Transverse colon (tissue), 4 donors: ENCODE measurements around the gene GSG1L.

Experiments used
- EP300 ChIP-seq: sonication (generic); formaldehyde crosslinking; IDR thresholded peaks from one replicate; pipeline ENCODE4 v1.6.1; 2017; ENCODE audit warnings: antibody characterized with exemption, low read depth
- POLR2A ChIP-seq: fragments of 450-650 bp; IDR thresholded peaks from one replicate; pipeline ENCODE4 v1.6.1; 2016; ENCODE audit warnings: antibody characterized with exemption, mild to moderate bottlenecking, moderate library complexity
- POLR2AphosphoS5 ChIP-seq, 3 donors: sonication (generic); formaldehyde crosslinking; IDR thresholded peaks; one replicate each; pipeline ENCODE4 v1.6.1; 2016; ENCODE audit warnings: antibody characterized with exemption in 3 of 3
- TF ChIP-seq, protein P1 (sequence below), 5 experiments: fragments of 200-600 bp in 3 of 5; fragments of 450-650 bp in 2 of 5; sonication (generic) in 3 of 5; IDR thresholded peaks; 1 replicate in 2 of 5; 2 replicates in 3 of 5; pipeline ENCODE4 v1.5.1; 2016 to 2017; ENCODE audit warnings: antibody characterized with exemption in 5 of 5, inconsistent platforms in 3 of 5, mild to moderate bottlenecking in 2 of 5, moderate library complexity in 1 of 5

DNA sequence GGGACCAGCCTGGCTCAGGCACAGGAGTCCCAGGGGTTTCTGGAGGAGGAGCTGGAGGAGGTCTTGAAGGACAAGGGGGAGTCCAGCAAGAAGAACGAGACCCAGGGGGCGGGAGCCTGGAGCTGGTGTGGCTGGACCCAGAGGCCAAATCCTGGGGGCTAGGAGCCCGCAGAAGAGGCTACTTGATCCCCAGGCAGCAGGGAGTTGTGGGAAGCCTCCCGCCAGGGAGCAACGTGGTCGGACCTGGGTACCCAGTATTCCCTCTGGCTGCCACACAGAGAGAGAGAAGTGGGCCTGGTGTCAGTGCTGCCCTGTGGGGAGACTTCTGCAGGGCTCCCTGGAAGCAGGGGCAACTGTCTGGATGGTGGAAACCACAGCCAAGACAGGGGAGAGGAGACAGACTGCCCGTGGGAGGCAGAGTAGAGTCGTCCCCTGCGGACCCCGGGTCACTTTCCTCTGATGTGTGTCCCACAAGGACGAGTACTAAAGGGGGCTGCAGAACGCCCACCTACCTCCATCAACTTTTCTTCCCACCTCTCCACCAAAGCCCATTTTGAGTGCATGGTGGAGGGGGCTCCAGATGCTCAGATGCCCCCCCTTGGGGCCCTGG is 160.4 kb downstream of the GSG1L start:
- TF ChIP-seq EP300 (no peak), POLR2A (no peak), POLR2AphosphoS5 (IDR thresholded peaks at IDR 0.05) (no peak)
- TF ChIP-seq, protein P1, sequence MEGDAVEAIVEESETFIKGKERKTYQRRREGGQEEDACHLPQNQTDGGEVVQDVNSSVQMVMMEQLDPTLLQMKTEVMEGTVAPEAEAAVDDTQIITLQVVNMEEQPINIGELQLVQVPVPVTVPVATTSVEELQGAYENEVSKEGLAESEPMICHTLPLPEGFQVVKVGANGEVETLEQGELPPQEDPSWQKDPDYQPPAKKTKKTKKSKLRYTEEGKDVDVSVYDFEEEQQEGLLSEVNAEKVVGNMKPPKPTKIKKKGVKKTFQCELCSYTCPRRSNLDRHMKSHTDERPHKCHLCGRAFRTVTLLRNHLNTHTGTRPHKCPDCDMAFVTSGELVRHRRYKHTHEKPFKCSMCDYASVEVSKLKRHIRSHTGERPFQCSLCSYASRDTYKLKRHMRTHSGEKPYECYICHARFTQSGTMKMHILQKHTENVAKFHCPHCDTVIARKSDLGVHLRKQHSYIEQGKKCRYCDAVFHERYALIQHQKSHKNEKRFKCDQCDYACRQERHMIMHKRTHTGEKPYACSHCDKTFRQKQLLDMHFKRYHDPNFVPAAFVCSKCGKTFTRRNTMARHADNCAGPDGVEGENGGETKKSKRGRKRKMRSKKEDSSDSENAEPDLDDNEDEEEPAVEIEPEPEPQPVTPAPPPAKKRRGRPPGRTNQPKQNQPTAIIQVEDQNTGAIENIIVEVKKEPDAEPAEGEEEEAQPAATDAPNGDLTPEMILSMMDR (IDR thresholded peaks at IDR 0.05) = no peak
